Cardiac fibroblast (primary cell): ENCODE results near the gene MCRIP1.

Experiments used
- DNase-seq, 2 donors: peaks; one replicate each; pipeline versions ENCODE4 v3.0.0 to v3.0.0-alpha.2; 2010; ENCODE audit warnings: low read depth in 2 of 2
- H3K4me3 ChIP-seq, 2 donors: replicated peaks in 1 of 2; 1 replicate in 1 of 2; 2 replicates in 1 of 2; pipeline ENCODE4 v1.5.1; 2011; ENCODE audit warnings: low read depth in 2 of 2, low read length in 2 of 2, mild to moderate bottlenecking in 2 of 2, moderate library complexity in 1 of 2
- TF ChIP-seq, protein P1 (sequence below): IDR thresholded peaks from one replicate; pipeline ENCODE4 v1.5.1; 2011; ENCODE audit warnings: low read depth, mild to moderate bottlenecking, low read length, inconsistent platforms

Gene MCRIP1

GRCh38 chr17:81860756-81861568 is 27.9 kb upstream of the MCRIP1 start:
- DNase-seq: peak; percentile 100
- TF ChIP-seq, protein P1, sequence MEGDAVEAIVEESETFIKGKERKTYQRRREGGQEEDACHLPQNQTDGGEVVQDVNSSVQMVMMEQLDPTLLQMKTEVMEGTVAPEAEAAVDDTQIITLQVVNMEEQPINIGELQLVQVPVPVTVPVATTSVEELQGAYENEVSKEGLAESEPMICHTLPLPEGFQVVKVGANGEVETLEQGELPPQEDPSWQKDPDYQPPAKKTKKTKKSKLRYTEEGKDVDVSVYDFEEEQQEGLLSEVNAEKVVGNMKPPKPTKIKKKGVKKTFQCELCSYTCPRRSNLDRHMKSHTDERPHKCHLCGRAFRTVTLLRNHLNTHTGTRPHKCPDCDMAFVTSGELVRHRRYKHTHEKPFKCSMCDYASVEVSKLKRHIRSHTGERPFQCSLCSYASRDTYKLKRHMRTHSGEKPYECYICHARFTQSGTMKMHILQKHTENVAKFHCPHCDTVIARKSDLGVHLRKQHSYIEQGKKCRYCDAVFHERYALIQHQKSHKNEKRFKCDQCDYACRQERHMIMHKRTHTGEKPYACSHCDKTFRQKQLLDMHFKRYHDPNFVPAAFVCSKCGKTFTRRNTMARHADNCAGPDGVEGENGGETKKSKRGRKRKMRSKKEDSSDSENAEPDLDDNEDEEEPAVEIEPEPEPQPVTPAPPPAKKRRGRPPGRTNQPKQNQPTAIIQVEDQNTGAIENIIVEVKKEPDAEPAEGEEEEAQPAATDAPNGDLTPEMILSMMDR: no peak
- peak overlapping the region; percentile 64 to 76 for H3K4me3 ChIP-seq

DNA sequence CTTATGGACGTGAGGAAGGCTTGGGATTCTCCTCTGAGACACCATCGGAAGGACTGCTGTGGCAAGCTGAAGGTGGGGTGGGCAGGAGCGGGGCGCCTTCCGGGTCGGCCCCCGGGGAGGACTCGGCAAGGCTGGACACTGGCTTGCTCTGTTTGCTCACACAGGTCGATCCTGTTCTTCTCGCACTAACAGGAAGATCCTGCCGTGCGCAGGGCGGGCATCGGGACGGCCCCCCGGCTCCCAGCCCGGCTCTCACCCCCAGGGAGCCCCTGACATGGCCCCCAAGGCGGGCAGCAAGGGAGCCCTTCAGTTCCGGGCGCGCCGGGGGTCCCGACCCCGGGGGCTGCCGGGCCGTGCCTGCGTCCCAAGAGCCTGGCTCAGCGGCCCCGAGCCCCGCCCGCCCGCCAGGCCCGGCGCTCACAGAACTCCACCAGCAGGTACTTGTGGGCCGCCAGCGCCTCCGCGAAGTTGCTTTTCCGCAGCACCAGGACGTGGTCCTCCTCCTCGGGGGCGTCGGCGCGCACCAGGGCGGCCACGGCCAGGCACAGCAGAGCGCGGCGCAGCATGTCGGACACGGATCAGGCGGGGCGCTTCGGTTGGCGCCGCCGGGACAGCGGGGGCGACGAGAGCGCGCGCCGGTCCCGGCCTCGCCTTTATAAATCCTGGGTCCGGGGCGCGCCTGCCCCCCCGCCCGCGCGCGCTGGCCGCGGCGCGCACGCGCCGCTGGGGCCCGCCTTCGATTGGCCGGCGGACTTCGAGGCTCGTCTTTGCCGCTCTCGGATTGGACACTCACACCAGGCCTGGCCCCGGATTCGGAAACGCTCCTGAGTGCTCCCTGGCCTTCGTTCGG is 27.0 kb upstream of the MCRIP1 start, which contains the start of gene P4HB:
TSS of gene P4HB (minus strand) at position 630 of the 850 bp plus-strand sequence. CDS start at position 566, 64 bp downstream.
- H3K4me3 ChIP-seq: peak within 1 kb of the TSS; percentile 92 to 95
- peak in 1 of 2 donors; percentile 15 for DNase-seq
- TF ChIP-seq, protein P1: no peak

DNA sequence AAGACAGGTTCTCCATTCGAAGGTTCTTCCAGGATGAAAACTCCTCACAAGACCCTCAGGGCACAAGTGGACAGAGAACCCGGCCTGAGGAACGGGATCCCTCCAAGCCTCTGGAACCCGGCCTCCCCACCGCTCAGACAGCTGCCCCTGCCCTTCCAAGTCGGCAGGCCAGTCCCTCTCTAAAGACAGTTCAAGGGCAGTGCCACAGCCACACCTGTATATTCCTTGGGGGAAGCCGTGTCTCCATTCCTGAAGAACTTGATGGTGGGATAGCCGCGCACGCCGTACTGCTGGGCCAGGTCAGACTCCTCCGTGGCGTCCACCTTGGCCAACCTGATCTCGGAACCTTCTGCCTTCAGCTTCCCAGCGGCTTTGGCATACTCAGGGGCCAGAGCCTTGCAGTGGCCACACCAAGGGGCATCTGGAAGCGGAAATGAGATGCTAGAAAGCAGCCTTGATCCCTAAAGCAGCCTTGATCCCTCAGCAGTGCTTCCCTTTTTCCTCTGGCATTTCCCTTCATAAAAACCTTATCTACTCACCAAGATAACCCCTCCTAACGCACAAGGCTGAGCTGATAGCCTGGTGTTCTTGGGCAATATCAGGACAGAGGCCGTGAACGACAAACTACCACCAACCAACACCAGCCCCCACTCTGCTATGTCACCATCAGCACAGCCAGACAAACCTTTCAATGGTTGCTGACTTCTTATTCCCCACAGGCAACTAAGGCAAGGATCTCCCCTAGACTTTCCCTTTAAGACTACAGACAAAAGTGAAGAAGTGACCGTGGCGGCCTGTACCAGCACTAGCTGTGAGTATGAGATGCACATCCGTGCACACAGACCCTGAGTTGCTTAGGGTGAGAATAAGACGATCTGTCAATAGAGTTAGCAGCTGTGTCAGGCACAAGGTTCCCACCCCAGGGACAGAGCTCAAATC is 26.1 kb upstream of the MCRIP1 start:
- H3K4me3 ChIP-seq: peak overlapping the region; percentile 92 to 95
- TF ChIP-seq, protein P1: no peak
- DNase-seq: peak; percentile 24 to 36

DNA sequence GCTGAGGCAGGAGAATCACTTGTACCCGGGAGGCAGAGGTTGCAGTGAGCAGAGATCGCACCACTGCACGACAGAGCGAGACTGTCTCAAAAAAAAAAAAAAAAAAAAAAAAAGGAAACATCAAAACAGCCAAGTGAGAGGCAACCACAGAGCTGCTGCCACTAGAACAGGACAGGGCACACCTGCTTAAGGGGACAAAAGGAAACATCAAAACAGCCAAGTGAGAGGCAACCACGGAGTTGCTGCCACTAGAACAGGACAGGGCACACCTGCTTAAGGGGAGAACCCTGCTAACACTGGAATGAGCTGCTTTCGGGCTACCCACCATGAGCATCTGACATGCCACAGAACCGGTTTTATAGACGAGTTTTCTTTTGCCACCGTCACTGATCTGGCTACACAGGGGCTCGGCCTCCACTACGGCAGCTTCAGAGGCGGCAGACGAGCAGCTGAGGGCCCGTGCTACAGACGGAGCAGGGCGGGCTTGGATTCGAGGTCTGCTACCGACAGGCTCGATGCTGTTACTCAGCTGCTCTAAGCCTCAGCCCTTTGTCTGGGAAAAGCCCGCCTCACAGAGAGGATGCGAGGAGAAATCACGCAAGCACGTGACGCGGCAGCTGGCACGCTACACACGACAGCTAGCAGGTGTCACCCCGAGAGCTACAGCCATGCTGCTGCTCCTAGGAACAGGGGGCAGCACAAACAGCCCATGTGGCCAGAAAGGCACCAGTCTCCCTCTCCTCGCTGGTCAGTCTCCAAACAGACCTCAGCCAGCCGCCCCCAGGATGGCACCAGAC is 25.3 kb upstream of the MCRIP1 start:
- TF ChIP-seq, protein P1: no peak
- peak overlapping the region; percentile 92 to 95 for H3K4me3 ChIP-seq
- no peak for DNase-seq

DNA sequence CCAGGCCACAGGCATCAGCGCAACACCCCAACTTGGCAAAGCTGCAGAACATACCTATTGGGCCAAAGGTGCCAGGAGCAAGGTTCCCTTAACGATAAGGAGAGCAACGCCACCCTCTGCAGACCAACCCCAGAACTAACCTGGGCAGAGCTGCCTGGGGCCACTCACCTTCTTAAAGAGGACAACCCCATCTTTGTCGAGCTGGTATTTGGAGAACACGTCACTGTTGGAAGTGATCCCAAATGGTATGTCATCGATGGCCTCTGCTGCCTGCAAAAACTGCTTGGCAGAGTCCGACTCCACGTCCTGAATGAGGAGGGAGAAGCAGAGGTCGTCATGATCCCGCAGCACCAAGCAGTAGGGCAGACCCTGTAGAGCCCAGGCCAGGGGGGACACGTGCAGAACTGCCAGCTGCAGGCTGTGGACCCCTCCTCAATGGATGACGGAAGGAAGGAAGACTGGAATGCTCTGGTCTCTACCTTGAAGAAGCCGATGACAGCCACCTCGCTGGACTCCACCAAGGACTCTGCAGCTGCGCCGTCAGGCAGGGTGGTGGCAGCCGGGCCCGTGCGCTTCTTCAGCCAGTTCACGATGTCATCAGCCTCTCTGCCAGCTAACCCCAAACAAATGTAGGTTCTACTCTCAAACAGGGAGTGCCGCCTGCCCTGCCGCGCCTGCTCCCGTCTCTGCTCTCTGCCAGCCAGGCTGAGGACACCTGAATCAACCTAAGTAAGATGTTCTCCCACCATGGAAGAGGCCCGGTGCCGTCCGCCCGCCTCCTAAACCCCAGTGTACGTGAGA is 22.1 kb upstream of the MCRIP1 start:
- TF ChIP-seq, protein P1: no peak
- no peak overlapping the region for H3K4me3 ChIP-seq
- DNase-seq: peak in 1 of 2 donors; percentile 53
